GM19438 (cell line): ENCODE measurements around the gene MYO3B.
"Not testable (repeated sequence)": the region's sequence is repeated elsewhere in the genome, so short reads cannot be mapped to it uniquely, and the experiment has no call there.

Experiments used
- ATAC-seq: cut with Tn5 transposase; IDR thresholded peaks from one replicate; pipeline ENCODE4 v1.9.1; 2021; ENCODE audit warnings: low read depth; ENCODE audit not compliant: unreplicated experiment

Gene MYO3B

DNA sequence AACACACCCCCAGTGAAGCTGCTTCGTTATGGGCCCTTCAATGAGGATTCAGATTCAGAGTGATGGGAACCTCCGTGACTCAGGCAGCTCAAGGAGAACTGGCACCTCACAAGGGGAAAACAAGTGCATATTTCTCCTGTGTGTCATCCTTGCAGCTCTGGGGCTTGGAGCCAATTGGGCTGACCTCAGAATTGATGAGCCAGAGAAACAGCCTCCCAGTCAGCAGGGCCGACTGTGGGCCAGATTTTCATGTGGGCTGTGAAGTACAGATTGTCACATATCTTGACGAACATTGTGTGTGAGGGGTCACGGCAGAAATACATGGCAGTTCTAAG, 347.6 kb downstream of the MYO3B start:
- ATAC-seq = no peak

DNA sequence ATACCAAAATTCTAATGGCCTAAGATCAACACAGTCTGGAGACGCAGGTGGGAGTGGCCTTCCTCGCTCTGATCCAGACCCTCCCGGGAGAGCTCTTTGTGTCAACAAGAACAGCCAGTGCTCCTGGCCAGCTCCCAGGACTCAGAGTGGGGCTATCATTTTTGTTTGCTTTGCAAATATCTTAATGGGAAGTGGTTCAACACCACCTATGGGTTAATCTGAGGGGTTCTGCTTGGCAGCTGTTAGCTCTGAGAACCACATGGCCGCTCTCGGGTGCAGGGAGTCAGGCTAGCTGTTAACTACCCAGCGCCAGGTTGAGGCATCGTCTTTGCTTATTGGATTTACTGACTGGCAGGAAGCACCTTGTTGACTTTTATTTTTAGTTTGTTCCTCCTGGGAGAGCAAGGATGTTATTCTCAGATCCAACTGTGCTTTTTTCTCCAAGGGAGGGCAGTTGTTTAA, 352.4 kb downstream of the MYO3B start:
- no peak for ATAC-seq

DNA sequence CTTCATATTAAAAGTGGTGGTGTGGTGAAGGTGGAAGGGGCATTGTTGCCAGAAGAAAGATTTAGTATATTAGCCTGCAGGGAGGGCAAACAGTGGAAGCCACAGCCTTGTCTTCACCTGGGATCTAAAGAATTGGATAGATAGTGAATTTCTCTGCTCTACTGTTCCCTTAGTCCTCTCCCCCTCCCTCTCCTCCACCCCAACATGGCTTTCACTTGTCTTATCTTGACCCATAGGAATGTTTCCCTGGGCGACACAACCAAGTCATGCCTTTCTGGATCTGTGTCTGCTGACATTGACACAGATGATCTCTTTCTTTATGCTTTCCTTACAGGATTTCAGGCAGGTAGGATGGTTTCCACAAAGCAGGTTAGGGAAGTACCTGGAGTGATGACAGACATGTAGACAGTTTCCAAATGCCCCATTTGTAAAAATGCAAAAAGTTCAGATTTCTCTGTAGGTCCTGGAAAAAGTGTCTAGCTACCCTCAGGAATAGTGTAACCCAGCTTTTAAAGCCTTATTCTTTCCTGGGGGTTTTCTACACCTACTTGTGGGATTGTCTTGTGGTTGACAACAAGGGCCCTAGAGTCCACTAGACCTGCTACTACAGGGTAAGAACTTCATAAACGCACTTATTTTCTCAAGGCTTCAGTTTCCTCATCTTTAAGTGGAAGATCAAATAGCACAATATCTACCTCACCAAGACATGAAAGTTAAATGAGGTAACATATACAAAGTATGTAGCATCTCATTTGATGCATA, 353.0 kb downstream of the MYO3B start:
- ATAC-seq = no peak

DNA sequence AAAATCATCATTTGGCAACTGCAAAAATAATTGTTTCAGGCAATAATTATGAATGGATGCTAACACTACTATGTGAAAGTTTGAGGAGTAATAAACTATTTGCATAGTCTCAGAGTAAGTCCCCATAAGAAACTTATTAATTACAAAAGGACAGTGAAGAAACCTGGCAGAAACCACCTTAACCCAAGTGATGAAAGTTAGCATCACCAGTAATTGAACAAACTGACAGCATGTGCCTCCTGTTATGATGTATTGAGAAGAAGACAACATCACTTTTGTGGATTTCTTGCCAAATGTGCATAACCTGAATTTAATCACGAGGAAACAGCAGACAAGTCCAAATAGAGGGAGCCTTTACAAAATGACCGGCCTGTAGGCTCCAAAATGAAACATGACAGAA, 353.9 kb downstream of the MYO3B start:
- no peak for ATAC-seq

DNA sequence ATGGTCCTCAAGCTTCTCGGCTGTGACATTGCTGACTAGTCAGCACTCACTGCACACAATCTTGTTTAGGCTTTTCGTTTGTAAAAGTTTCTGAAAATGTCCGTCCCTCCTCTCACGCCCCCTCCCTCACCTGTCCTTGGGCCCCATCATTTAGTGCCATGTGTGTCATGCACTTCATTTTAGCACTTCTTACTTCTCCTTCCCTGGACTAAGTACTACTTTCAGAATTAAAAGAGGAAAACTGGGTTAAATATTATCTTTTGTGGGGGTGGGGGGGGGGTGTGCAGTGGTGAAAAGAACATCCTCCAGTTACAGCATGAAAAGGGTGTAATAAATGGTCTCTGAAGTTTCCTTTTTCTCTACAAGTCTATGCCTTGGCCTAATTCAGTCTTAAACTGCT, 355.2 kb downstream of the MYO3B start:
- ATAC-seq = no peak

DNA sequence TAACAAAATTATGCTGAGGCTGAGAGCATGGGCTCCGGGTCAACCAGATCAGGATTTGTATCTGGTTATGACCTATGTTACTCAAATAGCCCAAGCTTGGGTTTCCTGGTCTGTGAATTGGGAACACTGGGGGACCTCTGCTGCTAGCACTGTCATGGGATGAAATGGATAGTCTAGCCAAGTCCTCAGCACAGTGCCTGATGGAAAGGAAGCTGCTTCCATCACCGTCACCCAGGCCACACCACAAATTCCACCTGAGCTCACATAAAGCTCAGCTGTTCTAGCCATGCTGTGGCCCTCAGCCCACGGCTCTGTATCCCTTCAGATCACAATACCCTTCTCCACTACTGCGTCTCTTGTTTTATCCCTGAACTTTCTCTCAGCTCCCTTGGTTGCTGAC, 357.6 kb downstream of the MYO3B start:
- ATAC-seq = no peak

DNA sequence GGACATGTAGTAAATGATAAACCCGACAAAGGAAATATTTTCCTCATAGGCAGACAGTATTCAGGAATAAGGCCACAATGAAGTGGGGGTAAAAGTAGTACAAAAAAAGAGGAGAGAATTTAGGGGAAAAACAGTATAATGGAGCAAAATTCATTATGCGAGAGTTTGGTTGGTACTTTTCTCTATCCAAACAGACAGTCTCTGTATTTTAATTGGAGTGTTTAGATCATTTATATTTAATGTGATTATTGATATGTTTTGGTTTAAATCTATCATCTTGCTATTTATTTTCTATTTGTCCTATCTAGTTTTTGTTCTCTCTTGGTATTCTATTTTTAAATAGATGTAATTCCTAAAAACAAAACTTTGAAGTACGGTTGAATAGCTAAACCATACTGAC, 366.9 kb downstream of the MYO3B start:
- no peak for ATAC-seq

DNA sequence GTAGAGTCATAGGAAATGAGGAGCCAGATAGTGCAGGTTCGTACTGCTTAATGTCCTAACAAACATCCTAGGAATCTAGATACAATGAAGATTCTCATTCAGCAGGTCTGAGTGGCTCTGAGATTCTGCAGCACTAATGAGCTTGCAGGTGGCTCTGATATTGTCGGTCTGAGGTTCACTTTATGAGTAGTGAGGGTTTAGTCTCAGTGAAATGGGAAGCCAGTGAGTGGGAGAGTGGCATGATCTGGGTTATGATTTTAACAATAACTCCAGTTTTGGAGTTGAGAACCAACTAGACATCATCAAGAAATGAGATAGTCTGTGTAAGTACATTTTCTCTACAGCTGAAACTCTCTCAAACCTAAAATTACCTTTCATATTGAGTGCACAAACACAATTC, 370.4 kb downstream of the MYO3B start:
- ATAC-seq = no peak

DNA sequence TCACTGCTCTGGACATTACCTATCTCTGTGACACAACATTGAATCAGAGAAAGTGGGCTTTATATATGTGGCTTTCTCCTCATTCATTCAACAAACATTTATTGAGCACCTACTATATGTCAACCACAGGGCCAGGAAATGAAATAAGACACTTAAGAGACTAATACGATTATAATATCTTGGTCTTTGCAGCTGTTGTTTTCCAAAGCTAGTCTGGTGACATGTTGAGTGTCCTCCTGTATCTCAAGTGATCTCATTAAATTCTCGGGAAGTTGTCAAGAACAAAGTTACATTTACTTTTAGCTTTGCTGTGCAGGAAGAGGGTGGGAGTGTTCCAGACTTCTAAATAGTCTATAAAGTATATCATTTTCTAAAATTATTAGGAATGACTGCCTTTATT, 372.6 kb downstream of the MYO3B start:
- ATAC-seq = no peak

DNA sequence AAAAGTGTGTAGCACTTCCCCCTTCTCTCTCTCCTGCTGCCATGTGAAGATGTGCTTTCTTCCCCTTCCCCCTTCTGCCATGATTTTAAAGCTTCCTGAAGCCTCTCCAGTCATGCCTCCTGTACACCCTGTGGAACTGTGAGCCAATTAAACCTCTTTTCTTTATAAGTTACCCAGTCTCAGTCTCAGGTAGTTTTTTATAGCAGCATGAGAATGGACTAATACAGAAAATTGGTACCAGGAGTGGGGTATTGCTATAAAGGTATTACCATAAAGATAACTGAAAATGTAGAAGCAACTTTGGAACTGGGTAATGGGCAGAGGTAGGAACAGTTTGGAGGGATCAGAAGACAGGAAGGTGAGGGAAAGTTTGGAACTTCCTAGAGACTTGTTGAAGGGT, 374.0 kb downstream of the MYO3B start:
- not testable (repeated sequence) for ATAC-seq

DNA sequence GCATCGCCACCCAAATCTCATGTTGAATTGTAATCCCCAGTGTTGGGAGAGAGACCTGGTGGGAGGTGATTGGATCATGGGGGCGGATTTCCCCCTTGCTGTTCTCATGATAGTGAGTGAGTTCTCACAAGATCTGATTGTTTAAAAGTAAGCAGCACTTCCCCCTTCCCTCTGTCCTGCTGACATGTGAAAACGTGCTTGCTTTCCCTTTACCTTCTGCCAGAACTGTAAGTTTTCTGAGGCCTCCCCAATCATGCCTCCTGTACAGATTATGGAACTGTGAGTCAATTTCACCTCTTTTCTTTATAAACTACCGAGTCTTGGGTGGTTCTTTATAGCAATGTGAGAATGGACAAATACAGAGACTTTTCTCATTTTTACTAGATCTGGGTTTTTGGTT, 375.8 kb downstream of the MYO3B start:
- no peak for ATAC-seq

DNA sequence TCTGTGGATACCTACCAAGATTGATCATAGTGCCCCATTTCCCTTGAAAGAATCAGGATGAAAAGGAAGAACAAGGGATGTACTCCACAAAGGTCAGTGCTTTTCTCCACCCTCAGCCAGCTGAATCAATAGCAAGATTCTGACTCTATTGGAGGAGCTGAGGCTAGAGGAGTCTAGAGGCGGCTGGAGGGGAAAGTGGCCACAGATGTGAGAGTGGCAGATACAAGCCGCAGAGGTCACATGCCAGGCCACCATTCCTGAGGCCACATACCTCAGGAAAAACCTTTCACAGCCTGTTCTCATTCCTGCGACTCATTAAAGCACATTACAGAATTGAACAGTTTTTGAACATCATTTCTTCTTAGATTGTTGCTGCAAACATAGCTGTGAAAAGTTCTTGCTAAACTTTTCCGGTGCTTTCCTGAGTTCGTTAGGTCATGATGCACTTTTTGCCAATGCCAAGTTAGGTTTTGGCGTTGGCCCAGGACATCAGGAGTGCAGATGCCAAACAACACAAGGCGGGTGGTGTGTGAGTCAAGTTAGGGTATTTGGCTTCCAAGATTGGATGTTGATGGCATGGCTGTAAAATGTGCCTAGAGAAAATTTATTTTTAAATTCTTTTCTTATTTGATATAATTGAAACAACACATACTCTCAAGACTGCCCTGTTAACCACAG, 376.5 kb downstream of the MYO3B start:
- no peak for ATAC-seq

DNA sequence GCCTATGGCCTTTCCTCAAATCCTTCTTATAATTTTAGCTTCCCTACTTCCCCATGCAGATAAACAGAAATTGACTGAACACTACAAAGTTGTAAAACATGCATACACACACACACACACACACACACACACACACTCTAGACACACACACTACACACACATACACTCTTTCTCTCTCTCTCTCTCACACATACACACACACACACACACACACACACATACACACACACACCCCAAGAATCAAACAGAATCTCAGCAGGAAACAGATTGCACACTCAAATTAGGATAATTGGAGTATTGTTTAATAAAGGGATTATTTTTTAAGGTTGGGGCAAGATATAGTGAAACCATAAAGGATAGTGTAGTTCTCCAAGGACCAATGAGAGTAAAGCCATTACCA, 385.0 kb downstream of the MYO3B start:
- no peak for ATAC-seq

DNA sequence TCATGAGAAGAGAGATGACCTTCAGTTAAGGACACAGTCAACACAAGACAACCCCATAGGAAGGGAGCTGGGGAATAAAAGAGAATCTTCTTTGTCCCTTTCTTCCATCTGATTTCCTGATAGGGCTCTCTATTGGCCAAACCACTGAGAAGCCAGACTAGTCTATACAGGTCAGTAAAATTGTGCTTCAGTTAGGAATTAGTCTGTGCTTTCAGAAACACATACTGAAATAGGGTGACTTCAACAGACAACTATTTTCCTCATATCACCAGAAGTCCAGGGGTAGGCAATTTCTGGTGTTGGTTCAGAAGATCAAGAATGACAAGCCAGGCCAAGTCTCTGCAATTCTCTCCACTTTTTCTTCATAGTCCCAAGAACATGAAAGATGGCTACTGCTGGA, 385.5 kb downstream of the MYO3B start:
- no peak for ATAC-seq

DNA sequence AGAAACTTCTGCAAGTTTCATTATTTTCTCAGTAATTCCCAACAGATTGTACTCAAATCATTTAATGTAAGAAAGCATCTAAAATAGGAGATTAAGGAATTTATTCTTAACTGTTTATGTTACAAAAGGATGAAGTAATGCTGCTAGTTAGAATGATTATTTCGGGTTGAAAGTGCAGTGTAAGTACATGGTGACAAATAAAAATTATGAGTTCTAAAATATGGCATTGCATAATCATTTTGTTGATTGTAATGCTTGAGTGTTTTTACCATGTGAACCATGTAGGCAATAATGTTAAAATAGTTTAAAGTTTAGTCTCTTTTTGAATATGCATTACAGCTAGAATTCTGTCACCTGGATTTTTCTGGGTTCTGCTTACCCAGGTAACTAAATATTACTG, 388.2 kb downstream of the MYO3B start:
- ATAC-seq = no peak

DNA sequence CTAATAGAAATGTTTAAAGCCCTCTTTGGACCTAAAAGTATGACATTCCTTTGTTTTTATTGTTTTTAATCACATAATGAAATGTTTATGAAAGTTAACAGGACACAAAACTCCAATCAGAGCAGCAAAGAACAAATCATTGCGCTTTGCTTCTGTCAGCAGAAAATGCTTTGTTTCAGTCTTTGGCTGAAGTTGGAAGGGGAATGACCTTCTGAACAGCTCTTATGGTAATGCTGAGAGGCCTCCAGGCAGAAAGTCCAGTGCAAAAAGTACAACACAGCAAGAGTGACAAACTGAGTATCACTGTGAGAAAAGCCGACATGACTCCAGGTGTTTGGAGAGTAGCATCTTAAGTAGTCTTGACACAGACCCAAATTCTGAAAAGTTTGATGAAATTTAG, 389.5 kb downstream of the MYO3B start:
- no peak for ATAC-seq

DNA sequence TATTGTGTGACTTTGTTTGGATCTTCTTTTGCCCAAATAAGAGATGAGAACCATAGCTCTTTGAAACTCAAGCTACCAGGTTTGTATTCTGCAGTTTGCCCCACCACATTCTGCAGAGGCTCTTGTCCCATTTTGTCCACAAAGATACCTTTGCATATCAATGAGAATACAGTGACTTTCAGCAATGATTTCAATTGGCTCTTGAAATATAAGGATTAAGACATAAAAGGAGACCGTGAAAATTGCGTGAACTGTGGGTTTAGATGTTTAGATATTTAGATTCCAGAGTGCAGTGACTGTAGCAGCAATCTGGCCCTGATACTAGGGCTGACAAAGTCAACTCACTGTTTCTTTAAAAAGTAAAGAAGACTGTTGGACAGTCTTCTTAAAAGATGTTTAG, 390.6 kb downstream of the MYO3B start:
- no peak for ATAC-seq

DNA sequence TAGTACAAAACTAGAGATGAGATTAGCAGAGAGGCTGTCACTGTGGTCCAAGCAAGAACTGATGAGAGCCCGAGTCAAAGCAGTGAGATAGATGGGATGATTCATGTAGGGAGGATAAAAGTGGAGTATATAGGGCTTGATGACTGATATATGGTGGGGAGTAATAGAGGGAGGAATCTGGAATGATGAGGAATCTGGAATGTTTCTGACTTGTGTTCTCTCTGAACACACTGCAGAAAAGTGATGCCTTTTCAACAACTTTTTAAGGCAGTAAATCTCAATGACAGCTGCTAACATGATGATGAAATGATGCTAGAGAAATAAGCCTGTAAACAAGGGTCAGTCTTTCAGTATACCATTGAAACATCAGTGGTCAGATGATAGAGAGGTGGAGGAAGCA, 393.7 kb downstream of the MYO3B start:
- no peak for ATAC-seq

DNA sequence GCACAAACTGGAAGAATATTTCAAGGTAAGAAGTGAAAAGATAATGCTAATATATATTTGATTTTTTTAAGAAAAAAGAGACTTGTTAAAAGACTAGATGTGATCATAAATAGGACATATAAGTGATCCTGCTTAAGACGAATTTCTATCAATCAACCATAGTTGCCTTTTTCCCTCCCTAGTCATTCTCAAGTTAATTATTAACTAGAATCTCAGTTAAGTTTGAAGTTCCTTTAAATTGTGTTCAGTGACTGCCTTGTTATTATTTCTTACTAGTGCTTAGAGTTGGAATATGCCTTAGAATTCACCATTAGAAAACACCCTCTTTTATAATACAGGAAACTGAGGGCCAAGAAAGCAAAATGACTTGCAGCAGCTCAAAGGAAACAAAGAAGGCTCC, 395.7 kb downstream of the MYO3B start:
- no peak for ATAC-seq

DNA sequence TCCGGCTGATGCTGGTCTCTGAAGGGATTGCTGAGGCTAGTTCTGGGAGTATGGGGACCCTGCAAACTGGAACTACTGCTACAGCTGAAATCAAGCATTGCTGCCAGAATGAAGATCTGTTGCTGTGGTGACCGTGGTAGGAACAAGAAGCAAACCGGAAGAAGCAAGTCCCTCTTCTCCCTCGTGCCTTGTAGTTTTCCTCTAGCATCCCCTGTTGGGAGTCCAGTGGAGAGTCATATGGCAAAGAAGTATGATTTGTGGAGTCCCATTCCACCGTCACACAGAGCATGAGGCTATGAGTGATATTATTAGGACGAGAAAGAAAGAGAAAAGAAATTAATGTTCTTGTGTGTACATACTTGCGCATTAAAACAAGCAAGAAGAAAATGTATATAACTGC, 398.3 kb downstream of the MYO3B start:
- ATAC-seq = no peak

DNA sequence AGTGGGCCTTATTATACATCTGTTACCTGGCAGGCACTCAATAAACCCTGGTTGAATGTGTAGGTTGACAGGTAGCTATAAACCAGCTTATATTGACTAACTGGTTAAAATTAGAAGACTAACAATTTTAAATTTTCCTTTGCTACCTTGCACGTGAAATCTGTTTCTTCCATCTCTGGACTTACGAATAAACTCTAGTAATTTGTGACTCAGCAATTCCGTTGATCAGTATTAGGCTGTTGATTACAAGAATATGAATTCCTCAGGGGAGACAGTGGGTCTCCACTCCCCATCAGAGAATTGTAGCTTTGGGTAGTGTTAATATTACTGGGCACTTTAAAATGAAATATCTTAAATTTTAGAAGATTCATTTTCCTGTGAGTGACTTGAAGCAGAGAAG, 399.4 kb downstream of the MYO3B start:
- ATAC-seq = no peak

DNA sequence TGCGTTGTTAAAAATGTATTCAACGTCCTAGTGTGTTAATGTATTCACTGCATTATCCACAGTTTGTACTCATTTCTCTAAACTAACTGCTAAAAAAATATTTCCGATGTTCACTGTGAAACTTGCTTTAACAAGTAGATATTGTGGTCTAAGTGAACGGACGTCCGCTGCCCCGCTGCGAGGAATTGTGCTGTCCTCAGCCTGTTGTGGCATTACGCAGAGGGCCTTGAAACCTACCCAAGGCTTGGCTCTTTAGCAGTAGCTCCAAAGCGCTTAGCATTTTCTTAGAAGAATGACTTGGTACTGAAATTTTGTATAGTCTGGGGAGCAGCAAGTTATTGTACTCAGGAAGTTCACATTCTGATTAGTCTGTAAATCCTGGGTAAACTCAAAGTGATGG, 400.7 kb downstream of the MYO3B start:
- no peak for ATAC-seq

DNA sequence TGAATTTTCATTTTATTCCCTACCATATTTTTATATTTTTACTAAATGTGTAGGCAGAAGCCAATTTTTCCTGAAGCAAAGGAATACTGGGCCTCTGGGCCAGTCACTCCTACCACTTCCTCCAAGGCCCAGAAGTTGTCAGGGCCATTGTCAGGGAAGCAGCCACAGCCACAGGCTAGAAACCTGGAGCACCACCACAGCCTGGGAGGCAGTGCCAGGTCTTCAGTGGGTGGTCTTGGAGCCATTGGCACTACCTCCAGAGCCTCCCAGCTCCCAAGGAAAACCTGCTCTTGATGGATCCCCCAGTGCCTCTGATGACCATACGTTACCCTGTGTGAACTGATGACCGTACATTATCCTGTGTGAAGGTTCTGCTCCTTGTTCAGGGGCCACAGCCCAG, 401.6 kb downstream of the MYO3B start:
- no peak for ATAC-seq
